ENCODE results near the gene SNX5. TPM values are rescaled to one million over a fixed set of nuclear protein-coding genes. Genes with fewer than 3 reads are reported as not detected.
A peak's percentile ranks its signal among the peaks of the same experiment; 100 is the strongest.

Gene SNX5
- total and polyA plus RNA-seq, 2 of the 13 experiments (the other 11 are each of a cell fraction or from before 2014, with no cell fraction given) = 664 to 1,040 TPM

DNA sequence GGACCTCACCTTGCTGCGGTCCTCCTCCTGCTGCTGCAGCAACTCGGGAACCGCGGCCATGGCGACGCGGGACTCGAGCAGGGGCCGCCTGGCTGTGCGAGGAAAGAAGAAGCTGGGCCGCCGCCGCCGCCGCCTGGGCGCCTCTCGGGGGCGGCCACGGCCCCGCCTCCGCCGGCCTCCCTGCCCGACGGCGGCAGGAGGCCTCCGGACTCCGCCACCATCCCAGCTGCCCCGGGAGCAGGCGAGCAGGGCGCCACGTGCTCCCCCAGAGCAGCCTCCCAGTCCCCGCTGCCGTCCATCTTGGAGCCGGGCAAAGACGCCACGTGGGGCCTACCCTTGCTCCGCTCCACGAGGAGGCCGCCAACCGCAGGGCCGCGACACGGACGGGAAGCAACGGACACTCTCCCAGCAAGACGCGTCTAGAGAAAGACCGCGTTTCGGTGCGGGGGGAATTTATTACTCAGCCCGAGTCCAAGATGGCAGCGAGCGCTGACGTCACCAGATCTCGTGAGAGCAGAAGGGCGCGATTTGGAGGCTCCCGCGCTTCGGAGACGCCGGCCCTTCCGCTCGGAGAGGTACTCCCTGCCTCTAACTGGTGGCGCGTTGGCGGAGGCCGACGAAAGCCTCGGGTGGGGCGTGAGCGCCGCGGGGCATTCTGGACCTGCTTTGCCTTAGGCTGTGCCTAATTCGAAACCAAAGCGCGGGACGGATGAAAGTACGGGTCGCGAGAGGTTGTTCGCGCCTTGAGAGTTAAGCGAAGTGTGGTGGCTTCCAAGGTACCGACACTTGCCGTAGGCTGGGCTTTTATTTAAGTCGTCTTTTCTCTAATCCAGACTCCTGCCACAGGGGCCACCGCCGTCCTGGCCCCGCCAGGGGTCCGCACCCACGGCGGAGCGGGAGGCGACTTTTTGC is at the start of gene SNX5, which contains the start of gene MGME1 (continued):
- TF ChIP-seq IRF2 (CRISPR knock-in tag; IDR thresholded peaks at IDR 0.05) (peak; percentile 97; the same call in 1 of the 2 replicates), NONO (IDR thresholded peaks at IDR 0.05) (no peak), NONO (CRISPR knock-in tag; conservative IDR thresholded peaks at IDR 0.05) (peak; percentile 100), ZNF251 (CRISPR knock-in tag; IDR thresholded peaks at IDR 0.05) (no peak), THYN1 (CRISPR knock-in tag; IDR thresholded peaks at IDR 0.05; ENCODE audit: borderline replicate concordance, low read depth) (peak; percentile 90), IRX3 (CRISPR knock-in tag; IDR thresholded peaks at IDR 0.05; ENCODE audit: borderline replicate concordance, low read depth) (peak; percentile 93), ZNF567 (CRISPR knock-in tag; IDR thresholded peaks at IDR 0.05; ENCODE audit: borderline replicate concordance) (0 out of 2 replicates have a peak, but pooled peaks have one; percentile 31), KLF6 (CRISPR knock-in tag; IDR thresholded peaks at IDR 0.05) (peak; percentile 98), MXD4 (CRISPR knock-in tag; IDR thresholded peaks at IDR 0.05) (peak; percentile 99), ELF4 (CRISPR knock-in tag; IDR thresholded peaks at IDR 0.05; ENCODE audit: borderline replicate concordance) (peak; percentile 79), KDM2A (CRISPR knock-in tag; IDR thresholded peaks at IDR 0.05; ENCODE audit: borderline replicate concordance, low read depth) (peak; percentile 96), ZNF207 (IDR thresholded peaks at IDR 0.05; ENCODE audit: borderline replicate concordance) (no peak), SALL2 (CRISPR knock-in tag; IDR thresholded peaks at IDR 0.05) (peak; percentile 94), ZNF781 (CRISPR knock-in tag; IDR thresholded peaks at IDR 0.05; ENCODE audit: borderline replicate concordance, not compliant biosample characterization) (peak; percentile 90)
- TF ChIP-seq, protein P1, sequence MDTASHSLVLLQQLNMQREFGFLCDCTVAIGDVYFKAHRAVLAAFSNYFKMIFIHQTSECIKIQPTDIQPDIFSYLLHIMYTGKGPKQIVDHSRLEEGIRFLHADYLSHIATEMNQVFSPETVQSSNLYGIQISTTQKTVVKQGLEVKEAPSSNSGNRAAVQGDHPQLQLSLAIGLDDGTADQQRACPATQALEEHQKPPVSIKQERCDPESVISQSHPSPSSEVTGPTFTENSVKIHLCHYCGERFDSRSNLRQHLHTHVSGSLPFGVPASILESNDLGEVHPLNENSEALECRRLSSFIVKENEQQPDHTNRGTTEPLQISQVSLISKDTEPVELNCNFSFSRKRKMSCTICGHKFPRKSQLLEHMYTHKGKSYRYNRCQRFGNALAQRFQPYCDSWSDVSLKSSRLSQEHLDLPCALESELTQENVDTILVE (CRISPR knock-in tag; IDR thresholded peaks at IDR 0.05) = peak; percentile 97; the same call in 1 of the 2 replicates
- TF ChIP-seq, protein P2, sequence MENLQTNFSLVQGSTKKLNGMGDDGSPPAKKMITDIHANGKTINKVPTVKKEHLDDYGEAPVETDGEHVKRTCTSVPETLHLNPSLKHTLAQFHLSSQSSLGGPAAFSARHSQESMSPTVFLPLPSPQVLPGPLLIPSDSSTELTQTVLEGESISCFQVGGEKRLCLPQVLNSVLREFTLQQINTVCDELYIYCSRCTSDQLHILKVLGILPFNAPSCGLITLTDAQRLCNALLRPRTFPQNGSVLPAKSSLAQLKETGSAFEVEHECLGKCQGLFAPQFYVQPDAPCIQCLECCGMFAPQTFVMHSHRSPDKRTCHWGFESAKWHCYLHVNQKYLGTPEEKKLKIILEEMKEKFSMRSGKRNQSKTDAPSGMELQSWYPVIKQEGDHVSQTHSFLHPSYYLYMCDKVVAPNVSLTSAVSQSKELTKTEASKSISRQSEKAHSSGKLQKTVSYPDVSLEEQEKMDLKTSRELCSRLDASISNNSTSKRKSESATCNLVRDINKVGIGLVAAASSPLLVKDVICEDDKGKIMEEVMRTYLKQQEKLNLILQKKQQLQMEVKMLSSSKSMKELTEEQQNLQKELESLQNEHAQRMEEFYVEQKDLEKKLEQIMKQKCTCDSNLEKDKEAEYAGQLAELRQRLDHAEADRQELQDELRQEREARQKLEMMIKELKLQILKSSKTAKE (CRISPR knock-in tag; IDR thresholded peaks at IDR 0.05; ENCODE audit: borderline replicate concordance) = peak; percentile 88
- TF ChIP-seq, protein P3, sequence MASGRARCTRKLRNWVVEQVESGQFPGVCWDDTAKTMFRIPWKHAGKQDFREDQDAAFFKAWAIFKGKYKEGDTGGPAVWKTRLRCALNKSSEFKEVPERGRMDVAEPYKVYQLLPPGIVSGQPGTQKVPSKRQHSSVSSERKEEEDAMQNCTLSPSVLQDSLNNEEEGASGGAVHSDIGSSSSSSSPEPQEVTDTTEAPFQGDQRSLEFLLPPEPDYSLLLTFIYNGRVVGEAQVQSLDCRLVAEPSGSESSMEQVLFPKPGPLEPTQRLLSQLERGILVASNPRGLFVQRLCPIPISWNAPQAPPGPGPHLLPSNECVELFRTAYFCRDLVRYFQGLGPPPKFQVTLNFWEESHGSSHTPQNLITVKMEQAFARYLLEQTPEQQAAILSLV (CRISPR knock-in tag; IDR thresholded peaks at IDR 0.05; ENCODE audit: borderline replicate concordance) = peak; percentile 99
